Measurements from ENCODE around the gene CALHM6.

DNA sequence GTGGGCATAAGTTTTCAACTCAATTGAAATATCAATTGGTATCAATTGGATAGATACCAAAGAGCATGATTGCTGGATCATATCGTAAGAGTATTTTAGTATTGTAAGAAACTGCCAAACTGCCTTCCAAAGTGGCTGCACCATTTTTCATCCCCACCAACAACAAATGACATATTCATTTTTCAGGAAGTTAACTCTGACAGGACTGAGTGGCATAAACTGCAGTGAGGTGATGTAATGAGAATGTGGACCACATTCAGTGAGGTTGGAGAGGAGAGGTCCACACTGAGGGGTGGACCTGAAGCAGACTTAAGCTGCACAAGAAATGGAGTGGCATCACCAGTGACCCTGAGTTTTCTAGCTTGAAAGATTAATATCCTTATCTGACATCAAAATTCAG lies 11.6 kb upstream of the CALHM6 start:
- no peak for TF ChIP-seq POLR2A (IDR thresholded peaks at IDR 0.05)
- TF ChIP-seq, protein P1, sequence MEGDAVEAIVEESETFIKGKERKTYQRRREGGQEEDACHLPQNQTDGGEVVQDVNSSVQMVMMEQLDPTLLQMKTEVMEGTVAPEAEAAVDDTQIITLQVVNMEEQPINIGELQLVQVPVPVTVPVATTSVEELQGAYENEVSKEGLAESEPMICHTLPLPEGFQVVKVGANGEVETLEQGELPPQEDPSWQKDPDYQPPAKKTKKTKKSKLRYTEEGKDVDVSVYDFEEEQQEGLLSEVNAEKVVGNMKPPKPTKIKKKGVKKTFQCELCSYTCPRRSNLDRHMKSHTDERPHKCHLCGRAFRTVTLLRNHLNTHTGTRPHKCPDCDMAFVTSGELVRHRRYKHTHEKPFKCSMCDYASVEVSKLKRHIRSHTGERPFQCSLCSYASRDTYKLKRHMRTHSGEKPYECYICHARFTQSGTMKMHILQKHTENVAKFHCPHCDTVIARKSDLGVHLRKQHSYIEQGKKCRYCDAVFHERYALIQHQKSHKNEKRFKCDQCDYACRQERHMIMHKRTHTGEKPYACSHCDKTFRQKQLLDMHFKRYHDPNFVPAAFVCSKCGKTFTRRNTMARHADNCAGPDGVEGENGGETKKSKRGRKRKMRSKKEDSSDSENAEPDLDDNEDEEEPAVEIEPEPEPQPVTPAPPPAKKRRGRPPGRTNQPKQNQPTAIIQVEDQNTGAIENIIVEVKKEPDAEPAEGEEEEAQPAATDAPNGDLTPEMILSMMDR (IDR thresholded peaks at IDR 0.05 in 8 of 11, conservative IDR thresholded peaks at IDR 0.05 in 3 of 11) = no peak
- no peak for TF ChIP-seq POLR2AphosphoS5 (IDR thresholded peaks at IDR 0.05)

All from spleen (tissue), 7 donors.